Renal cortical epithelial cell (primary cell): Measurements from ENCODE around the gene TAS2R41. TPM values are rescaled to one million over a fixed set of nuclear protein-coding genes. Genes with fewer than 3 reads are reported as not detected.
"Not testable (repeated sequence)": the region's sequence is repeated elsewhere in the genome, so short reads cannot be mapped to it uniquely, and the experiment has no call there.

Experiments used
- DNase-seq: peaks from one replicate; pipeline ENCODE4 v3.0.0-alpha.2; 2011; ENCODE audit warnings: low read depth
- total RNA-seq: library from RNA; depleted of rRNA; stranded (reverse); fragments of >200 nt; gene quantifications from 2 replicates; pipeline ENCODE4 v1.2.3, GENCODE V29; 2014

TAS2R41 gene
- total RNA-seq, 1 donor from 2014 or later, result not detected

- DNase-seq, result no peak
Observed at GRCh38 chr7:143456992-143457793, 20.5 kb upstream of the TAS2R41 start.

GRCh38 chr7:143458263-143458662 is 19.4 kb upstream of the TAS2R41 start:
- no peak for DNase-seq

- DNase-seq, result no peak
Observed at GRCh38 chr7:143458681-143459080, 19.0 kb upstream of the TAS2R41 start.

- DNase-seq, result no peak
Observed at GRCh38 chr7:143459359-143459758, 18.3 kb upstream of the TAS2R41 start.

- no peak for DNase-seq
Observed at GRCh38 chr7:143460271-143460979, 17.2 kb upstream of the TAS2R41 start.

- no peak for DNase-seq
Observed at GRCh38 chr7:143462045-143462444, 15.6 kb upstream of the TAS2R41 start.

GRCh38 chr7:143463556-143463955 is 14.1 kb upstream of the TAS2R41 start:
- DNase-seq, result no peak

- no peak for DNase-seq
Observed at GRCh38 chr7:143463957-143464356, 13.7 kb upstream of the TAS2R41 start.

- no peak for DNase-seq
Observed at GRCh38 chr7:143467724-143468123, 9.9 kb upstream of the TAS2R41 start.

- peak; percentile 47 for DNase-seq
Observed at GRCh38 chr7:143472071-143472689, 5.5 kb upstream of the TAS2R41 start.

GRCh38 chr7:143479055-143479766 is 1.5 kb downstream of the TAS2R41 start:
- DNase-seq, result no peak

GRCh38 chr7:143480501-143480900 is 2.8 kb downstream of the TAS2R41 start:
- DNase-seq, result no peak

GRCh38 chr7:143484119-143484518 is 6.4 kb downstream of the TAS2R41 start:
- no peak for DNase-seq

- DNase-seq, result no peak
Observed at GRCh38 chr7:143485094-143485493, 7.4 kb downstream of the TAS2R41 start.

- DNase-seq, result no peak
Observed at GRCh38 chr7:143485500-143485899, 7.8 kb downstream of the TAS2R41 start.

- not testable (repeated sequence) for DNase-seq
Observed at GRCh38 chr7:143486266-143486665, 8.6 kb downstream of the TAS2R41 start.

GRCh38 chr7:143487061-143487460 is 9.4 kb downstream of the TAS2R41 start:
- DNase-seq, result no peak

- DNase-seq, result no peak
Observed at GRCh38 chr7:143487566-143487965, 9.9 kb downstream of the TAS2R41 start.

- DNase-seq, result no peak
Observed at GRCh38 chr7:143490717-143491306, 13.1 kb downstream of the TAS2R41 start.

GRCh38 chr7:143492043-143492471 is 14.4 kb downstream of the TAS2R41 start:
- DNase-seq, result peak; percentile 36
